Stimulated activated CD4-positive, alpha-beta T cell treated with anti-CD3 and anti-CD28 coated beads, Interleukin-2, amount 100 ng/mL, for 48 hours (primary cell): ENCODE measurements around the gene CLIP4.

Experiments
- DNase-seq, 2 donors: peaks; one replicate each; pipeline ENCODE4 v3.0.0-alpha.2; 2020

The CLIP4 gene

GRCh38 chr2:29224693-29225551 is 109.7 kb downstream of the CLIP4 start:
- no peak for DNase-seq

- DNase-seq, result no peak
Measured at GRCh38 chr2:29225814-29226213, 110.6 kb downstream of the CLIP4 start.

GRCh38 chr2:29226375-29226774 is 111.2 kb downstream of the CLIP4 start:
- no peak for DNase-seq

GRCh38 chr2:29226808-29227207 is 111.6 kb downstream of the CLIP4 start:
- DNase-seq, result no peak

- DNase-seq, result no peak
Measured at GRCh38 chr2:29227935-29228675, 112.9 kb downstream of the CLIP4 start.

GRCh38 chr2:29228947-29229346 is 113.7 kb downstream of the CLIP4 start:
- DNase-seq, result no peak

GRCh38 chr2:29229640-29230039 is 114.4 kb downstream of the CLIP4 start:
- DNase-seq, result no peak

- DNase-seq, result no peak
Measured at GRCh38 chr2:29232041-29232440, 116.8 kb downstream of the CLIP4 start.

- DNase-seq, result no peak
Measured at GRCh38 chr2:29233428-29233827, 118.2 kb downstream of the CLIP4 start.

- DNase-seq, result no peak
Measured at GRCh38 chr2:29235411-29235810, 120.2 kb downstream of the CLIP4 start.

- DNase-seq, result no peak
Measured at GRCh38 chr2:29236074-29236473, 120.9 kb downstream of the CLIP4 start.

GRCh38 chr2:29238497-29238896 is 123.3 kb downstream of the CLIP4 start:
- DNase-seq, result no peak
